Measurements from ENCODE around the gene ATF7IP2.

- TF ChIP-seq CTCF (IDR thresholded peaks at IDR 0.05) (no peak), POLR2A (IDR thresholded peaks at IDR 0.05) (no peak)
Observed at GRCh38 chr16:10485159-10485558, 99.3 kb downstream of the ATF7IP2 start.

Data from thyroid gland (tissue), 4 donors.